ENCODE measurements around the gene IL6R. TPM values are rescaled to one million over a fixed set of nuclear protein-coding genes. Genes with fewer than 3 reads are reported as not detected.

IL6R gene
- total and polyA plus RNA-seq, 2 of the 4 experiments (the other 2 are of a cell fraction) = 5.3 to 9.5 TPM

DNA sequence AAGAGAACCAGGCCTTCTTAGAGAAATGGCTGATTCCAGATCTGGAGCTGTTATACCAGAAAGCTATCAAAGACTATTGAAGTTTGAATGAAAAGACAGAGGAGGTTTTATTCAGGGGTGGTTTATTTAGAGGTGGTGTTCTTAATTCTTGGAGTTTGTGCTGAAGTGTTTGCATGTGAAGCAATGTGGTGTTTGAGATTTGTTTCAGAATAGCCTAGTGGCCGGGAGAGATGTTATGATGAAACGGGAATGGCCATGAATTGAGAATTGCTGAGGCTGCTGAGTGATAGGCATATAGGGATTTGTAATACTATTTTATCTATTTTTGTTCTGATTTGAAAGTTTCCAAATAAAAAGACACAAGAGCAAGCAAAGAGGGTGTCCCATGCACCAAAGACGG is 107.6 kb downstream of the IL6R start:
- H3K23ac ChIP-seq (ENCODE audit: low read depth, low read length) = no peak overlapping the region
- ChIA-PET CTCF (no interaction called here), POLR2A (ENCODE audit: unreplicated experiment) (no interaction called here)
- no peak overlapping the region for H2AFZ ChIP-seq (replicated peaks; ENCODE audit: low read length, poor library complexity)
- H3K4me3 ChIP-seq (ENCODE audit: insufficient read depth, low read depth, low read length) = no peak overlapping the region
- dilution Hi-C loops (cut with HindIII; ENCODE audit: low sequenced_read_pairs, unreplicated experiment) (no loop called here), intact Hi-C loops (cut with micrococcal nuclease) (no loop called here), in situ Hi-C loops (cut with MboI; ENCODE audit: low sequenced_read_pairs) (no loop called here)
- no peaks in the 10 kb centered on the region for H3K9me3 ChIP-seq (ENCODE audit: control insufficient read depth, insufficient read depth, low read length)
- no peaks in the 10 kb centered on the region; the same call in 1 of the 2 replicates for H4K20me1 ChIP-seq (ENCODE audit: insufficient read depth, low read length)
- no peak overlapping the region for H3K4ac ChIP-seq (ENCODE audit: low read depth, low read length)
- H2BK120ac ChIP-seq (ENCODE audit: low read depth, low read length) = no peak overlapping the region
- no peak for TF ChIP-seq MXI1 (IDR thresholded peaks at IDR 0.05; ENCODE audit: borderline replicate concordance, low read depth, low read length)
- TF ChIP-seq RAD21 (IDR thresholded peaks at IDR 0.05; ENCODE audit: low read length) = no peak
- TF ChIP-seq POLR2A (IDR thresholded peaks at IDR 0.05; ENCODE audit: low read depth, low read length) = no peak
- no peak for TF ChIP-seq MAFK (IDR thresholded peaks at IDR 0.05; ENCODE audit: low read depth, low read length)
- no peak for TF ChIP-seq BHLHE40 (IDR thresholded peaks at IDR 0.05; ENCODE audit: low read depth, low read length)
- TF ChIP-seq SMC3 (IDR thresholded peaks at IDR 0.05; ENCODE audit: low read depth, low read length) = no peak
- TF ChIP-seq MAZ (IDR thresholded peaks at IDR 0.05; ENCODE audit: borderline replicate concordance, low read depth, low read length) = no peak
- TF ChIP-seq FOS (IDR thresholded peaks at IDR 0.05; ENCODE audit: low read depth, low read length) = no peak
- TF ChIP-seq RFX5 (IDR thresholded peaks at IDR 0.05; ENCODE audit: low read depth, low read length) = no peak
- TF ChIP-seq RCOR1 (IDR thresholded peaks at IDR 0.05; ENCODE audit: insufficient replicate concordance, low read length) = no peak
- H4K8ac ChIP-seq (ENCODE audit: low read depth in 2 of 2, low read length in 2 of 2) = no peak overlapping the region
- no CpG with 5 or more reads among the region's 3 CpGs for WGBS, 2 experiments (ENCODE audit: extremely low coverage in 2 of 2, insufficient read length in 1 of 2)
- H3K18ac ChIP-seq (ENCODE audit: low read depth, low read length) = no peak overlapping the region
- H2BK15ac ChIP-seq (ENCODE audit: low read depth, low read length) = no peak overlapping the region
- no peaks in the 10 kb centered on the region for H3K4me1 ChIP-seq (ENCODE audit: control insufficient read depth, insufficient read depth, low read length)
- H2BK20ac ChIP-seq (ENCODE audit: low read depth, low read length) = no peak overlapping the region
- H3K9me1 ChIP-seq (ENCODE audit: insufficient read depth, low read length) = no peaks in the 10 kb centered on the region
- H4K91ac ChIP-seq (ENCODE audit: insufficient read depth, low read depth, low read length) = no peak overlapping the region
- no peak overlapping the region for H2BK5ac ChIP-seq (ENCODE audit: low read depth, low read length, poor library complexity, severe bottlenecking)
- H3K9ac ChIP-seq (ENCODE audit: low read depth, low read length) = no peak overlapping the region
- H4K5ac ChIP-seq (ENCODE audit: low read depth, low read length) = no peak overlapping the region
- ATAC-seq (ENCODE audit: low read depth) (no peak), DNase-seq (no peak)
- no peak overlapping the region for H3K27ac ChIP-seq (ENCODE audit: insufficient read depth, low read length)
- H3K14ac ChIP-seq (replicated peaks; ENCODE audit: low read depth, low read length) = no peak overlapping the region
- no peak overlapping the region for H2AK9ac ChIP-seq (replicated peaks; ENCODE audit: low read depth, low read length, poor library complexity)
- BruUV-seq (replicated peaks) = no TSS peak
- no peaks in the 10 kb centered on the region for H3K36me3 ChIP-seq (ENCODE audit: control insufficient read depth, insufficient read depth, low read length)
- H3K56ac ChIP-seq (ENCODE audit: extremely low read depth, insufficient read depth, low read length) = no peak overlapping the region
- H3K27me3 ChIP-seq (ENCODE audit: control insufficient read depth, insufficient read depth, low read length) = peaks cover 47% of the 10 kb centered on the region
- no peak overlapping the region for H2AK5ac ChIP-seq (ENCODE audit: low read depth, low read length)
- no peak overlapping the region for H3K4me2 ChIP-seq (ENCODE audit: low read depth, low read length)
- no peaks in the 10 kb centered on the region for H3K79me1 ChIP-seq (ENCODE audit: low read depth in 1 of 2, low read length in 2 of 2)

All from IMR-90 (cell line).